Pancreas (tissue), 10 donors: ENCODE data around the gene BMAL2. TPM values are rescaled to one million over a fixed set of nuclear protein-coding genes. Genes with fewer than 3 reads are reported as not detected.

ENCODE experiments used
- ATAC-seq, 4 donors: fragments of 200-7000 bp; cut with Tn5 transposase; one replicate each; pipeline versions ENCODE4 v1.8.0 to v1.9.1; 2020; ENCODE audit warnings: mild to moderate bottlenecking in 4 of 4, moderate library complexity in 4 of 4
- DNase-seq, 6 donors: peaks; one replicate each; pipeline ENCODE4 v3.0.0-alpha.2; 2020
- FAIRE-seq: peaks from 2 replicates; lab custom pipeline; 2012; peaks lifted over from hg19 to GRCh38; lab: Jason Lieb, UNC
- H3K27ac ChIP-seq, 4 donors: fragments of 200-600 bp; sonication (generic); 1 replicate in 3 of 4; 2 replicates in 1 of 4; pipeline versions ENCODE4 v1.5.0 to v1.8.0; 2020
- H3K27me3 ChIP-seq, 4 donors: fragments of 200-600 bp; one replicate each; pipeline ENCODE4 v1.8.0; 2021
- H3K36me3 ChIP-seq, 3 donors: fragments of 200-600 bp; sonication (generic) in 1 of 3; one replicate each; pipeline versions ENCODE4 v1.5.0 to v1.8.0; 2020 to 2021
- H3K4me1 ChIP-seq, 3 donors: fragments of 200-600 bp; one replicate each; pipeline ENCODE4 v1.8.0; 2021
- H3K4me3 ChIP-seq, 4 donors: fragments of 200-600 bp; sonication (generic) in 2 of 4; one replicate each; pipeline versions ENCODE4 v1.5.0 to v1.8.0; 2020 to 2021
- H3K9me3 ChIP-seq, 4 donors: fragments of 200-600 bp; one replicate each; pipeline ENCODE4 v1.8.0; 2021
- CTCF ChIP-seq, 4 donors: fragments of 200-600 bp; sonication (generic) in 3 of 4; IDR thresholded peaks; one replicate each; pipeline versions ENCODE4 v1.5.0 to v1.8.0; 2021; ENCODE audit warnings: antibody characterized with exemption in 4 of 4
- WGBS, 2 donors: extraction: QIAGEN DNeasy Blood & Tissue Kit; methylation state at CpG; one replicate each; pipeline ENCODE4 v1.1.7; 2013; 5-methylcytosine and 5-hydroxymethylcytosine counted together
- intact Hi-C, 3 donors: fragments of 100-400 bp; cut with DNase I; formaldehyde crosslinking; loops; one replicate each; pipeline versions ENCODE4 v1.11.1 to v1.14.2; 2022
- polyA plus RNA-seq, 2 donors: library from polyadenylated mRNA; stranded (reverse); fragments of 200-250 nt; gene quantifications; one replicate each; pipeline ENCODE4 v1.2.3, GENCODE V29; 2013
- total RNA-seq, 6 donors: library from RNA; stranded (reverse); fragmentation: NEBNext Ultra II Directional in 4 of 6; extraction: Animal tissue kit (Norgen Biotek cat#: 25700) in 4 of 6; gene quantifications; one replicate each; pipeline versions ENCODE4 v1.2.1 to v1.2.4, GENCODE V29; 2021 to 2023
- donor health status: healthy with polysubstance abuse.
- donor health status: DM: no; HTN: no; CAD: no; lungs with moderate emphysema.
- donor health status: DM: no; HTN: no; CAD: no.
- donor health status: control.
- donor health status: control.
- donor health status: Bipolar disorder and iron deficiency.
- donor health status: DM: yes; HTN: yes; CAD: no.
- donor health status: DM: no; HTN: no; CAD: no.
- donor health status: DM: no; HTN: no; CAD: no.
- donor health status: DM: yes; HTN: yes; CAD: no.

The BMAL2 gene
- total and polyA plus RNA-seq, 8 donors = 0.61 to 9.5 (median 2.1) TPM

GRCh38 chr12:27351476-27351875, 18.8 kb downstream of the BMAL2 start:
- DNase-seq (no peak), ATAC-seq (no peak), FAIRE-seq (no peak)
- Histone ChIP-seq H3K27me3 (no peaks in the 10 kb centered on the region), H3K27ac (no peak overlapping the region), H3K4me3 (no peak overlapping the region), H3K36me3 (no peaks in the 10 kb centered on the region), H3K4me1 (no peaks in the 10 kb centered on the region), H3K9me3 (no peaks in the 10 kb centered on the region)
- no peak for TF ChIP-seq CTCF (IDR thresholded peaks at IDR 0.05)
- intact Hi-C loops = no loop called here
- 96 to 97% methylated on average over 7 of the region's 7 CpGs for WGBS, 2 donors

- no peak for ATAC-seq
- Histone ChIP-seq H3K4me3 (no peak overlapping the region), H3K27ac (no peak overlapping the region), H3K36me3 (no peaks in the 10 kb centered on the region), H3K4me1 (no peaks in the 10 kb centered on the region), H3K27me3 (no peaks in the 10 kb centered on the region), H3K9me3 (no peaks in the 10 kb centered on the region)
- intact Hi-C loops = no loop called here
- DNase-seq = no peak
- TF ChIP-seq CTCF (IDR thresholded peaks at IDR 0.05) = no peak
- 69 to 81% methylated on average over 2 of the region's 2 CpGs for WGBS, 2 donors
- FAIRE-seq = no peak
Observed at GRCh38 chr12:27355486-27355885, 22.9 kb downstream of the BMAL2 start.

- H3K4me1 ChIP-seq = no peaks in the 10 kb centered on the region
- no peak for DNase-seq
- WGBS, 2 donors = 82 to 88% methylated on average over 1 of the region's 1 CpG
- no peaks in the 10 kb centered on the region for H3K36me3 ChIP-seq
- TF ChIP-seq CTCF (IDR thresholded peaks at IDR 0.05) = no peak
- no peak overlapping the region for H3K4me3 ChIP-seq
- ATAC-seq = no peak
- H3K27ac ChIP-seq = no peak overlapping the region
- no peak for FAIRE-seq
- no peaks in the 10 kb centered on the region for H3K27me3 ChIP-seq
- H3K9me3 ChIP-seq = no peaks in the 10 kb centered on the region
- intact Hi-C loops = no loop called here
Observed at GRCh38 chr12:27355979-27356378, 23.3 kb downstream of the BMAL2 start.

GRCh38 chr12:27359578-27360340, 27.1 kb downstream of the BMAL2 start:
- intact Hi-C loops = no loop called here
- TF ChIP-seq CTCF (IDR thresholded peaks at IDR 0.05) = no peak
- FAIRE-seq (no peak), DNase-seq (no peak), ATAC-seq (no peak)
- H3K9me3 ChIP-seq = no peaks in the 10 kb centered on the region
- H3K36me3 ChIP-seq = no peaks in the 10 kb centered on the region
- no peaks in the 10 kb centered on the region for H3K27me3 ChIP-seq
- H3K4me3 ChIP-seq = no peak overlapping the region
- 75 to 87% methylated on average over 3 of the region's 3 CpGs for WGBS, 2 donors
- H3K27ac ChIP-seq = no peak overlapping the region
- H3K4me1 ChIP-seq = no peaks in the 10 kb centered on the region

GRCh38 chr12:27361372-27361771, 28.7 kb downstream of the BMAL2 start:
- 91 to 99% methylated on average over 2 of the region's 2 CpGs for WGBS, 2 donors
- Histone ChIP-seq H3K27ac (no peak overlapping the region), H3K36me3 (no peaks in the 10 kb centered on the region), H3K4me1 (peaks cover 0 to 6% (median 0%) of the 10 kb centered on the region in 3 donors), H3K27me3 (no peaks in the 10 kb centered on the region), H3K9me3 (no peaks in the 10 kb centered on the region), H3K4me3 (no peak overlapping the region)
- ATAC-seq (no peak), FAIRE-seq (no peak), DNase-seq (no peak)
- intact Hi-C loops = no loop called here
- no peak for TF ChIP-seq CTCF (IDR thresholded peaks at IDR 0.05)
